Ectodermal cell (in vitro differentiated cells): Measurements from ENCODE around the gene STK26.
A peak's percentile ranks its signal among the peaks of the same experiment; 100 is the strongest.

Experiments used
- H3K27ac ChIP-seq: 2 replicates; pipeline ENCODE4 v1.7.0; 2013; ENCODE audit warnings: mild to moderate bottlenecking, low read depth, low read length; ENCODE audit not compliant: insufficient read depth, poor library complexity, severe bottlenecking
- H3K27me3 ChIP-seq: 2 replicates; pipeline ENCODE4 v1.7.0; 2013; ENCODE audit warnings: mild to moderate bottlenecking, low read length; ENCODE audit not compliant: insufficient read depth, control insufficient read depth, poor library complexity, severe bottlenecking
- H3K36me3 ChIP-seq: one replicate; pipeline ENCODE4 v1.7.0; 2013; ENCODE audit warnings: low read length; ENCODE audit not compliant: control insufficient read depth, insufficient read depth
- H3K4me1 ChIP-seq: one replicate; pipeline ENCODE4 v1.7.0; 2013; ENCODE audit warnings: low read length; ENCODE audit not compliant: control insufficient read depth, insufficient read depth
- H3K4me3 ChIP-seq: 2 replicates; pipeline ENCODE4 v1.7.0; 2013; ENCODE audit warnings: low read depth, low read length, control low read depth; ENCODE audit not compliant: insufficient read depth
- H3K9me3 ChIP-seq: 2 replicates; pipeline ENCODE4 v1.7.0; 2013; ENCODE audit warnings: mild to moderate bottlenecking, low read length, moderate library complexity; ENCODE audit not compliant: control insufficient read depth
- WGBS, 2 experiments: methylation state at CpG; one replicate each; pipeline ENCODE4 v1.1.7; 2013; ENCODE audit warnings: missing lambda C conversion rate in 2 of 2; 5-methylcytosine and 5-hydroxymethylcytosine counted together

STK26 gene

DNA sequence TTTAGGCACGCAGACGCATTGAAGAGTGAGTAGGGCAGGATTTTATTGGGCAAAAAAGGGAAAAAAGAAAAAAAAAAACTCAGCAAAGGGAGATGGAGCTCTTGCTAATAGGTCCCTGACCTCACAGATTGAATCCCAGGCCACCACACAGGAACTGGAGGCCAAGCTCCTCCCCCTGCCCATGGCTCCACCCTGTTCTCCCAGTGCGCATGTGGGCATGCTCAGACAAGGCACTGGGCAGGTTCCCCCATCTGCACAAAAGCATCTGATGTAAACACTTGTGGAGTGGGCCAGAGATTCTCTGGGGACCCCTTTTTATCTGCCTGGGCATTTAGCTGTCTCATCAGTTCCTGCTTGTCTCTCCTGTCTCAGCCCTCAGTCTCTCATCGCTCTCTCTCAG, 95.3 kb downstream of the STK26 start:
- H3K4me3 ChIP-seq: no peak overlapping the region
- WGBS, 2 experiments: 94 to 95% methylated on average over 4 of the region's 4 CpGs
- H3K27ac ChIP-seq: no peak overlapping the region
- peaks cover 5% of the 10 kb centered on the region for H3K4me1 ChIP-seq
- H3K9me3 ChIP-seq: no peaks in the 10 kb centered on the region
- H3K36me3 ChIP-seq: no peaks in the 10 kb centered on the region
- H3K27me3 ChIP-seq: no peaks in the 10 kb centered on the region

DNA sequence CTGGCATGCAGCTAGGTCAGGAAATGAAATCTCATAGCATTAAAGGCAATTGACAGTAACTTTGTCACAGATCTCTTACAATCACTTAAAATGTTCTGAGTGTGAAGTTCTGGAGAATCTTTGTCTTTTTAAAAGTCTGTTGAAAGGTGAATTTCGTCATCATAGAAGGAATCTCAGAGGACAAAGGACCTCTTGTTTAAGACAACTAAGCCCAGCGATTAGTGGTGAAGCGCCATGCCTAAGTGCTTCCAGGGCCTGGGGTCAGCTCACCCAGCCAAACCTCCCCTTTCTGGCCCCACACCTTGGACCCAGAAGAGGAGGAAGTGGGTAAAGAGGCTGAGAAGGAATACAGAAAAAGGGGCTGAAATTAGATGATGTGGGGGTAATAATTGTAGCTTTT, 96.2 kb downstream of the STK26 start:
- WGBS, 2 experiments: 74 to 83% methylated on average over 3 of the region's 3 CpGs
- no peaks in the 10 kb centered on the region for H3K36me3 ChIP-seq
- H3K27ac ChIP-seq: peak overlapping the region; percentile 72

DNA sequence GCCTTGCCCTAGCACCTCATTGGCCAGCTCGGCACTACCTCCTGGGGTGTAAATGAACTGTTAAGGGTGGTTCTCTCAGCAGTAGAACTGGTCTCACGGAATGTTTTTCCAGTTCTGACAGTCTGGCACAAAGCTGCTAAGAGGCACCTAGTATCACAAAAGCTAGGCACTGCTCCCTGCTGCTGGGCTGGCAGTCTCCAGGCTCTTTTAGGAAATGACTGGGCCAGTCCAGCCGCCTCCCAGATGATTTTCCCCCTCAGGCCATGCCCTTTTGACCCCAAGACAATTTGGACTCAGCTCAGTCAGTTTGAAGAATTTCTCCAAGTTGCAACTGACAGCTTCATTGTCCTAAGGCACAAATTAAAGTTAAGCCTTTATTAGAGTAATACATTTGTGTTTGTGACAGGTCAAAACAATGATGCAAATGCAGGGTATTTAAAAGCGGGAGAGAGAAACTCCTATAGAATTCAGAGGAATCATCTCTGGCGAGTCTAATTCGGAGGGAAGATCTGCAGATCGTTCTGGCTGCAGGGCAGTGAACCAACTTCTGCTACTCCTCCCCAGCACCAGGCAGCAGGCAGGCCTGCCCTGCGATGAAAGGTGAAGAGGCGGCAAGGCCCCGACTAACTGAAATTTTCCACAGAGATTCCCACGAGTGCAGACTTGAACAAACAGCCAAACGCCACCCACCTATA, 96.9 kb downstream of the STK26 start:
- peak overlapping the region; percentile 72 for H3K27ac ChIP-seq

More for the DNA sequence above, 96.2 kb downstream of the STK26 start:
- Histone ChIP-seq H3K4me1 (peaks cover 5% of the 10 kb centered on the region), H3K4me3 (no peak overlapping the region), H3K27me3 (no peaks in the 10 kb centered on the region), H3K9me3 (no peaks in the 10 kb centered on the region)

DNA sequence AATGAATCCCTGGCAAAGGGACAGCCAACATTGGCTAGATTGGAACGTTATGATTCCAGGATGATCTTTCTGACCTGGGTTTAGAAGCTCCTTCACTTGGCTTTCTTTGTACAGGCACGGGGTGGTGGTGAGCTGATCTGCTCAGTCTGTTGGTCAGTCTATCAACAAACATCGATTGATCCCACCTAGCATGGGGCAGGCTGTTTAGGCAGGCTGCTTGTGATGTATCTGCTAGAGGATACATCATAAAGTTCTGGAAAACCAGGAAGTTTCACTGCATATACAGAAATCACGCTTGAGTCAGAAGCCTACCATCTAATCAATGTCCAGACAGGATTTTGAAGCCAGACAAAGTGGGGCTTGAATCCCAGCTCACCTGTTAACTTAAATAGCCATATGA, 97.8 kb downstream of the STK26 start:
- Histone ChIP-seq H3K4me1 (peaks cover 5% of the 10 kb centered on the region), H3K27ac (no peak overlapping the region), H3K4me3 (no peak overlapping the region), H3K36me3 (no peaks in the 10 kb centered on the region), H3K27me3 (no peaks in the 10 kb centered on the region), H3K9me3 (no peaks in the 10 kb centered on the region)
- WGBS, 2 experiments: 91% methylated on average over 4 of the region's 4 CpGs

More for the DNA sequence above, 96.9 kb downstream of the STK26 start:
- H3K9me3 ChIP-seq: no peaks in the 10 kb centered on the region
- no peaks in the 10 kb centered on the region for H3K27me3 ChIP-seq
- H3K4me3 ChIP-seq: no peak overlapping the region
- WGBS, 2 experiments: 50 to 56% methylated on average over 11 to 12 of the region's 12 CpGs
- H3K4me1 ChIP-seq: peaks cover 5% of the 10 kb centered on the region
- H3K36me3 ChIP-seq: no peaks in the 10 kb centered on the region
